ENCODE results near the gene PEX10. TPM values are rescaled to one million over a fixed set of nuclear protein-coding genes. Genes with fewer than 3 reads are reported as not detected.

PEX10 gene
- polyA plus RNA-seq, 3 donors, result 17.6 to 21.4 (median 19.2) TPM

GRCh38 chr1:2355373-2356261, 56.7 kb downstream of the PEX10 start:
- no peak for DNase-seq (ENCODE audit: low read depth in 3 of 3, low spot score in 2 of 3)

- DNase-seq (ENCODE audit: low read depth in 3 of 3, low spot score in 2 of 3), result no peak
Measured at GRCh38 chr1:2354511-2355372, 57.6 kb downstream of the PEX10 start.

Other genes starting within 250 kb of the PEX10 start
- 10 to 100 TPM; 19.0 to 30.1 (median 25.8) TPM for gene FAAP20, start 217.8 kb downstream of the PEX10 start, polyA plus RNA-seq (ENCODE audit: insufficient read length in 3 of 3)
- gene SKI, start 184.2 kb downstream of the PEX10 start, polyA plus RNA-seq (ENCODE audit: insufficient read length in 3 of 3), result 10 to 100 TPM; 40.8 to 46.7 (median 45.3) TPM
- 1 to 10 TPM; 9.1 to 9.5 (median 9.2) TPM for gene MORN1, start 21.0 kb downstream of the PEX10 start, polyA plus RNA-seq (ENCODE audit: insufficient read length in 3 of 3)
- gene RER1, start 20.7 kb downstream of the PEX10 start, polyA plus RNA-seq (ENCODE audit: insufficient read length in 3 of 3), result 100 to 1,000 TPM; 125 to 132 (median 127) TPM
- gene PLCH2, start 63.7 kb upstream of the PEX10 start, polyA plus RNA-seq (ENCODE audit: insufficient read length in 3 of 3), result 1 to 10 TPM in 1 of 3 donors, under 1 TPM in 2; 0.47 to 1.9 (median 0.74) TPM
- 10 to 100 TPM; 25.3 to 26.8 (median 26.6) TPM for gene PANK4, start 114.0 kb upstream of the PEX10 start, polyA plus RNA-seq (ENCODE audit: insufficient read length in 3 of 3)
- under 1 TPM; 0.23 to 0.28 (median 0.24) TPM for gene HES5, start 117.7 kb upstream of the PEX10 start, polyA plus RNA-seq (ENCODE audit: insufficient read length in 3 of 3)
- 10 to 100 TPM; 14.7 to 18.0 (median 15.5) TPM for gene TNFRSF14, start 143.8 kb upstream of the PEX10 start, polyA plus RNA-seq (ENCODE audit: insufficient read length in 3 of 3)
- 10 to 100 TPM; 33.1 to 41.6 (median 39.1) TPM for gene PRXL2B, start 174.2 kb upstream of the PEX10 start, polyA plus RNA-seq (ENCODE audit: insufficient read length in 3 of 3)
- gene MMEL1, start 220.5 kb upstream of the PEX10 start, polyA plus RNA-seq (ENCODE audit: insufficient read length in 3 of 3), result 1 to 10 TPM; 2.3 to 3.3 (median 2.5) TPM

Measured in right renal cortex interstitium (tissue), 3 donors.